Measurements from ENCODE around the gene IRAK4.

DNA sequence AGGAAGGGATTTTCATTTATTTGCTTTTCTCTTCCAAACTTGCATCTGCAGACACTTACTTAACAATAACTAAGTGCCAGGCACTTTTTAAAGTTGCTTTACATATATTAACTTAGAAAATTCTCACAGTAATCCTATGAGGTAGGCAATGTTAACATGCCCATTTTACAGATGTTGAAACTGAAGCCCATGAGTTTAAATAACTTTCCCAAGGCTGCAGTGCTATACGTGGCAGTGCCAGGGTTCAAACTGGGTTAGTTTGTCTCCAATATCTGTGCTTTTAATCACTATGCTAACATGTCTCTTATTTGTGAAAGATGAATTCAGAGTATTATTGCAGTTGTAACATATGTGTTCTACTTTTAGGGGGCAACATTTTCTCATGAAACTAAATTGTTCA lies 30.1 kb upstream of the IRAK4 start:
- TF ChIP-seq, protein P1, sequence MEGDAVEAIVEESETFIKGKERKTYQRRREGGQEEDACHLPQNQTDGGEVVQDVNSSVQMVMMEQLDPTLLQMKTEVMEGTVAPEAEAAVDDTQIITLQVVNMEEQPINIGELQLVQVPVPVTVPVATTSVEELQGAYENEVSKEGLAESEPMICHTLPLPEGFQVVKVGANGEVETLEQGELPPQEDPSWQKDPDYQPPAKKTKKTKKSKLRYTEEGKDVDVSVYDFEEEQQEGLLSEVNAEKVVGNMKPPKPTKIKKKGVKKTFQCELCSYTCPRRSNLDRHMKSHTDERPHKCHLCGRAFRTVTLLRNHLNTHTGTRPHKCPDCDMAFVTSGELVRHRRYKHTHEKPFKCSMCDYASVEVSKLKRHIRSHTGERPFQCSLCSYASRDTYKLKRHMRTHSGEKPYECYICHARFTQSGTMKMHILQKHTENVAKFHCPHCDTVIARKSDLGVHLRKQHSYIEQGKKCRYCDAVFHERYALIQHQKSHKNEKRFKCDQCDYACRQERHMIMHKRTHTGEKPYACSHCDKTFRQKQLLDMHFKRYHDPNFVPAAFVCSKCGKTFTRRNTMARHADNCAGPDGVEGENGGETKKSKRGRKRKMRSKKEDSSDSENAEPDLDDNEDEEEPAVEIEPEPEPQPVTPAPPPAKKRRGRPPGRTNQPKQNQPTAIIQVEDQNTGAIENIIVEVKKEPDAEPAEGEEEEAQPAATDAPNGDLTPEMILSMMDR (IDR thresholded peaks at IDR 0.05) = no peak
- TF ChIP-seq POLR2AphosphoS5 (IDR thresholded peaks at IDR 0.05) = no peak
- no peak for TF ChIP-seq POLR2A (IDR thresholded peaks at IDR 0.05)
- TF ChIP-seq EP300 (IDR thresholded peaks at IDR 0.05) = no peak
